HG03442 (cell line): Measurements from ENCODE around the gene SF3A1.

ENCODE experiments used
- ATAC-seq: cut with Tn5 transposase; IDR thresholded peaks from one replicate; pipeline ENCODE4 v1.9.1; 2021; ENCODE audit warnings: mild to moderate bottlenecking, moderate library complexity; ENCODE audit not compliant: unreplicated experiment

The SF3A1 gene

DNA sequence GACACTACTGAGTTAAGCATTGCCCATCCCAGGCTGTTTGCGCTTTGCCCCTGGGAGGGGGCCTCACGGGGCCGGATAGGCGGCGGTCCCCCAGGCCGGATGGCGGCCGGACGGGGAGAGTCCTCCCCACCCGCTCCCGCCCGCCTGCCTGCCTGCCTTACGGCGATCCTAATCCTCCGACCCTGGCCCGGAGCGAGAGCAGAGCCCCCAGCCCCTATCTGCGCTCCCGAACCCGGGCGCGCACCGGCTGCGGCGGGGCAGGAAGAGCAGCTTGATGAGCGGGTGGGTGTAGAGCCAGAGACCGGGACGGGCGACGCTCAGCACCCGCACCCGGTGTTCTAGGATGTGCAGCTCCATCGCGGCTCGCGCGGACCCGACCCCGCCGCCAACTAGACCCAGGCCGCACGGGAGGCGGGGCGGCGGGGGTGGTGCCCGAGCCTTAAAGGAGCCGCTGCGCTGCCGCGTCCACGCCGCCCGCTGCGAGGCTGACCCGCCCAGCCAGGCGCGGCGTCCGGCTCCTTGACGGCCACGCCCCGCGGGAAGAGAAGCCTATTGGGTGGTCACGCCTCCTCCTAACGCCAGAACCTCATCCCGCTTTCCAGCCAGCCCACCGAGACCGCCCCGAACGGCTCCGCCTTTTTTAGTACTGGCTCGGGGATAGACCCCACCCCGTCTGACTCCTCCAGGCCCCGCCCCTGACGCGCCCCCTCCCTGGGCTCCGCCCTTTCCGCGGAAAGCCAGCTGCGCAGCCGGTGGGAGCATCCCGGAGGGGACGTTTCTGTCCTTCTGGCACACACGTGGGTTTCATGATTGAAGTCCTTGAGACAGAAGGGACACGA, 67.3 kb downstream of the SF3A1 start, which contains the start of gene CASTOR1:
TSS of gene CASTOR1 (minus strand) at position 365 of the 839 bp plus-strand sequence. CDS start at position 357, 8 bp downstream.
- peak; percentile 62 for ATAC-seq

DNA sequence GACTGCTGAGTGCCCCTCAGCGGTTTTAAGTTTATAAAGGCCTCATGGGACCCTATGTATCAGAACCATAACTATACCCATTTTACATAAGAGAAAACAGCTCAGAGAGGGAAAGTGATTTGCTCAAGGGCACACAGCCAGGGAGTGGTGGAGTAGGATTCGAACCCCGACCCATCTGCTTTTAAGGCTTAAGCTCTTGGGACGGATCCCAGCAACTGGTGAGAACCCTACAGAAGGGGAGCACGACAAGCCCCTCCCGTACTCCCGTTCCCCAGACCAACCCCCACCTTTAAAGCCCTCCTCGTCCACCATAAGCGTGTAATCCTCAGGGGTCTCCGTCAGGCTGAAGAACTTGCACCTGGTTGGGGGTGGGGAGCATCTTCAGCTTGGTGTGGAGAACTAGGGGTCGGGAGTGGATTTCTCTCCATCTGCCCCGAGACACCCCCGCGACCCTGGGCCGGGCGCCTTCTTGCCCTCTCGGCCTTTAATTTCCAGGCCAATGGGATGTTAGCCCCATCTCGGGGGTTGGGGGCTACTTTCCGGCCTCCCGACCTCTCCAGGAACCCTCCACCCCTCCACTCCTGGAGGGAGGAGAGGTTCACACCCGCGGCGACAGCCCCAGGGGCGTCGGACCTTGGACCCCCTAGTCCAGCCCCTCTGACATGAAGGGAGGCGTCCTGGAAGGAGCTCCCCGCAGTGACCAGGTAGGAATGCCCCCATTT, 68.1 kb downstream of the SF3A1 start:
- ATAC-seq: no peak

DNA sequence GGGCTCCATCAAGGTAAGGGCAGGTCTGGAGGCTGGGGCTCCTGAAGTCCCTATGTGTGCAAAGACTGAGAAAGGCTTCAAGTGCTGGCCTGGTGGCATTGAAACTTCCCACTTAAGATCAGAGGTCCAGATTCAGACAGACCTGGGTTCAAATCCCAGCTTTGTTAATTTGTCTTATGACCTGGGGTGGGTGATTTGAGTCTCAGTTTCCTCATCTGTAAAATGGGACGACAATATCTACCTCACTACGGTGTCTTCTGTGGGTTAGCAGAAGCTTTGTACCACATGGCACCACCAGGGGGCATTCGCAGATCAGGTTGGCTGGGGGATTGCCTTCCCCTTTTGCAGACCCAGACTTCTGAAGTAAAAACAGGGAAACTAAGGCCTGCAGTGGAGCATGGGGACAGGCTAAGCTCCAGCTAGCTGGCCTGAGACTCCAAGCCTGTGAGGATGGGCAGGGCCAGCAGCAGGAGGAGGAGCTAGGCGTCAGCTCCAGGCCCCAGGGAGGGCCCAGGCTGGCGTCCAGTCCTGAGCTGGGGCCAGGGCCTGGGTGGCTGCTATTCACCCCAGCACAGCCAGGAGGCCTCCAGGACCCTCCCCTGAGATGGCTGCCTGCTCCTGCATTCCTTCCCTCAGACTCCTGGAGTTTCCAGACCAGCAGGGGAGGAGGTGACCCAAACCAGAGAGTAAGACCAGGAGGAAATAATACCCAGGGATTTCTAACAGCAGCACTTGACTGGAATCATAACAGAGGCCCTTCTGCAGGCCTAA, 68.9 kb downstream of the SF3A1 start:
- no peak for ATAC-seq

DNA sequence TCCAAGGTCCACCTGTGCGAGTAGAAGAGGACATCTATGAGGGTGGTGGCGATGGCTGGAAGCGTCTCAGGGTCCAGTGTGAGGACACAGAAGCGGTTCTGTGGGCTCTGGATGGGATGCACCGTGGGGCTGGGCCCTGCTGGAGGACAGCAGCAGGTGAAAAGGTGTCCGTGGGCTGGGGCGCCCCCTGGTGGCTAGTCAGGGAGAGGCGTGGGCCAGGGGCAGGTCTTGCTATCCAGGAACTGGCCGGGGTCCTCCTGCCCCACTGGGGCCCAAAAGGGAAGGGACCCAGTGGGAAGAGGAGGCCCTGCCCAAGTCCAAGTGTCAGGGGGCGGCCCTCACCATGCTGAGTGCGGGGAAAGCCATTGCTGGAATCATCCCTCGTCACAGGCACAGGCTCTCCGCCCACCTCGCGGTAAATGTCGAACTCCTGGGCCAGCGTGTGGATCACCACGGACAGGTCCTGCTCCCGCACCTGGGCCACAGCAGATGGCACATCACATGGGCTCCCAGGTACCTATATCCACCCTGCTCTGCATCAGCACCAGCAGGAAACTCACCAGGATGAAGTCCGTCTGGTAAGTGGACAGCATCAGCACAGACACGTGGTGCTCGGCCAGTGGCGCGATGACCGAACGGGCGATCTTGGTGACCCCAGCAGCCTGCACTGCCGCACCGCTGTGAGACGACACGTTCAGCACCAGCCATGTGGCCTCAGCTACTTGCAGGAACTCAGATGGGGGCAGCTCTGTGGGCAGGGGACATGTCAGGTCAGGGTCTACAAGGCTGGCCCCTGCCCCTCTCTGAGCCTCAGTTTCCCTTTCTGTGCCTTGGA, 69.7 kb downstream of the SF3A1 start:
- no peak for ATAC-seq

DNA sequence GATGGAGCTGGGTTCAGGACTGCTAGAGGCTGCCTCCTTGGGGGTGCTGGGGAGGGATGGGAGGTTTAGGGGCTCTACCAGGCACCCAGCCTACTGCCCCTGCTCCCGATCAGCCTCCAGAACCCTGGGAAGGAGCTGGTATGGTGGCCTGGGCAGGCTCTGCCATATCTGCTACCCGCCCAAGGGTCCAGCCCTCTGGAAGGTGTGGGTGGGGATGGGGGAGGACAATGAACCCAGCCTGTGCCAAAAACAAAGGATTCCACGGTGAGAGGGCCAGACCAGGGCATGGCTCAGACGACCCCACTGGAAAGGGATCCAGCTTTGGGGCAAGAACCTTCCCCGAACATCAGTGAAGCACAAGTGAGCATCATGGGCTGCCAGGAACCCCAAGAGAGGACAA, 70.4 kb downstream of the SF3A1 start:
- ATAC-seq: no peak

DNA sequence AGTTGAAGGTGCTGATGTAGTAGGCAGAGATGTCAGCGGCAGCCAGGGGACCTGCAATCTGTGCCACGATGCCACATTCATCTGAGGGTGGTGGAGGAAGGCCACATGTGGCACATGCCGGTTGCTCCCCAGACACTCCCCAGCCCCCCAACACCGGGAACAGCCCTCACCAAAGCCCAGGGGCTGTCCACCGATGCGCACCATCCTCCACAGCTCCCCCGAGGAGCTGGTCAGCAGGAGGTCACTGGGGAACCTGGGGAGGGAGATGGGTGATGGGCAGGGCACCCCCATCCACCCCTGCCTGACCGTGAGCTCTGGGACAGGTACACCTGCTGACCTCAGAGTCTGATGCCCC, 70.9 kb downstream of the SF3A1 start:
- ATAC-seq: no peak

DNA sequence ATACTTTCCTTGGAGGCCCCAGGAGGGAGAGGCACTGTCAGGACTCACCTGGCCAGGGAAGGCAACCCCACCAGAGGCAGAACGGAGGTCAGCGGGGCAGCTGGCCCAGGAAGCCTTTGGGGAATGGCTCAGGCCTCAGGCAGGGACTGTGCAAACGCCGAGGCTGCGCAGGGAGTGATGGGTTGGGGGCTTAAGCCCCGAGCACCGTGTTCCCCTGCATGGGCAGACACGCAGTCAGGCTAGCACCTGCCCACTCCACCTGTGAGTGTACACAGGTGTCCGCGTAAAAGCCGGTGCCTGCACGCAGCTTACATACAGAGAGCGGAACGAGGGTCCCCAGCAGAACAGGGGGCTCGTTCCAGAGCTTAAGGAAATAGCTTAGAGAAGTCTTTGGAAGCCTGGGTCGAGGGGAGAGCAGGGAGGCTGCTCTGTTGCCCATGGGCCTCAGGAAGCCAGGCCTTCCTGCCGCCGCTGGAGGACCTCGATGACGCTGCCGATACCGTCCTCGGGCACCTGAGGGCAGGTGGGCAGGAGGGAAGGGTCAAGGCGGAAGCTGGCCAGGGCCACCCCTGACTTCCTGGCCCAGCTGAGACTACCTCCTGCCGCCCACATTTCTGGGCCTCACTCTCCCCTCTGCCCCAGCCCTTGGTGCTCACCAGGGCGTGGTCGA, 71.4 kb downstream of the SF3A1 start:
- no peak for ATAC-seq

DNA sequence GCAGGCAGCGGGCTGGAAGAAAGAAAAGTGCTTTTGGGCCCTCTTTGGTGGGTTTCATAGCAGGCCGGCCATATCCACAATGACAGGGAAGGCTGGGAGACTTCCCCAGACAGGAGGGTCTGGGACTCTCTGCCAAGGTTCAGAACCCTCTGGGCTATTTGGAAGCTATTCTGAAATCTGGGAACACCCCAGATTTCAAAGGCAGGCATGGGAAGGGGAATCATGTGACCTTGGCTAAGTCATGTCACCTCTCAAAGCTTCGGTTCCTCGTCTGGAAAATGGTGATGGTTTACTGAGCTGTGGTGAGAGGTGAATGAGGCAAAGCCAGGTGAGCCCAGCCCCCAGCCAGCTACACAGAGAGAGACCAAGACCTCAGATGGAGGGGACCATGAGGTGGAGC, 72.0 kb downstream of the SF3A1 start:
- ATAC-seq: no peak

DNA sequence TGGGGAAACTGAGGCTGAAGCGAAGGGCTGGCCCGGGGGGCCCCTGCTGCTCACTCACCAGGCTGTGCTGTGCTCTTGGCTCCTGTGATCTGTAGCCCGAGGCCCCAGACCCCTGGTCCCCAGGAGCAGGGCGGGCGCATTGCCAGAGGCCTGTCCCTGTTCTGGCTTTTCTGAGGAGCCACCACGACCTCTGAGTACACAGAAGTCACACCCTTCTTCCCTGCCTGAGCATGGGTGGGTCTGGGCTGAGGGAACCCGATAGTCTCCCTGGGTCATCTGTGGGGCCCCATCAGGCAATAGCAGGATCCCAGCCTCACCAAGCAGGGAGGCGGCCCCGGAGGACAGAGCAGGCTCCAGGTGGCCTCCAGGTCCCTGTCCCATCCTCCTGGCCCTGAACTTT, 72.5 kb downstream of the SF3A1 start:
- ATAC-seq: no peak

DNA sequence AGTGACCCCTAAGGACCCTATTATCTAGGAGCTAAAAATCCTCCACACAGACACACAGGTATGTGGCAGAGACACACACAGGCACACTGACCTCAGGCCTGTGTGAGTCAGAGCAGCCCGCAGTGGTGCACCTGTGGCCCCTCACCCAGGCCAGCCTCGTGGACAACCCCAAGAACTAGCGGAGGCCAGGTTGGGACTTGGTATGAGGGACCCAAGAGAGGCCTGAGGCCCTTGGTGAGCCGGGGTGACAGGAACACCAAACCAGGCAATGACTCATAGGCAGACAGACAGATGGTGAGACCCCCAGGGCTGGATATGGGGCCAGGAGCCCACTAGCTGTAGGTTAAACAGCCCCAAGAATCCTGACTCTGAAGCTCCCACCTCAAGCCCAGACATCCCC, 73.4 kb downstream of the SF3A1 start:
- no peak for ATAC-seq

DNA sequence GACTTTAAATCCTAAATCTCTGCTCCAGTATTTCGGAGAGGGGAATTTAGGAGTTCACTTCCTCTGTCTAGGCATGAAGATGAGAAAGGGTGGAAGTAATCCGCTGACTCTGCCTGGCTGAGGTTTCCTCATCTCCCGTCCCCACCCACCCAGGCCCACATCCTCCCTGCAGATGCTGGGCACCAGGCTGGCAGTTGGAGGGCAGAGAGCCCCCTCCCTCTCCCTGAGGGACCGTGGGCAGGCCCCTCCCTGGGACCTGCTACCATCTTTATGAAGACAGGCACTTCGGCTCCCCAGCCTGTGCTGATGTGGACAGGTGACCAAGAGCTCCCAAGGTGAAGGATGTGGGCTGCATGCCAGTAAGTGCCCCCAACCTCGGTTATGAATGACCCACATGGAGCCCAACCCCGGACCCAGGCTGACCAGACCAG, 74.1 kb downstream of the SF3A1 start:
- no peak for ATAC-seq
